Measurements from ENCODE around the gene TUBB3. TPM values are rescaled to one million over a fixed set of nuclear protein-coding genes. Genes with fewer than 3 reads are reported as not detected.
A peak's percentile ranks its signal among the peaks of the same experiment; 100 is the strongest.

TUBB3 gene
- total RNA-seq, 1 experiment from 2014 or later = 164 TPM

DNA sequence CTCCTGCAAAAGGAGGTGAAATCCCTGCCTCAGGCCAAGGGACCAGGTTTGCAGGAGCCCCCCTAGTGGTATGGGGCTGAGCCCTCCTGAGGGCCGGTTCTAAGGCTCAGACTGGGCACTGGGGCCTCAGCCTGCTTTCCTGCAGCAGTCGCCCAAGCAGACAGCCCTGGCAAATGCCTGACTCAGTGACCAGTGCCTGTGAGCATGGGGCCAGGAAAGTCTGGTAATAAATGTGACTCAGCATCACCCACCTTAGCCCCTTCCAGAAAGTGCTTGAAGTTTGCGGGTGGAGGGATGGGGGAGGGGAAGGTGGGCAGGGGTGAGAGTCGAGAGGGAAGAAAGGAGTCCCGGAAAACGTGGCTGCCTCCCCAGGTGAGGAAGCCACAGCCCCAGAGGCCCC, 2.4 kb upstream of the TUBB3 start:
- Mint-ChIP-seq H3K4me3 (no peak overlapping the region), H3K4me1 (peaks cover 27 to 44% of the 10 kb centered on the region in 2 experiments), H3K27me3 (ENCODE audit: low read depth) (peaks cover 24% of the 10 kb centered on the region), H3K36me3 (ENCODE audit: insufficient read depth in 1 of 3, low read depth in 3 of 3) (no peaks in the 10 kb centered on the region; a peak in 3 of 7 replicates), H3K27ac (no peak overlapping the region), H3K9me3 (no peaks in the 10 kb centered on the region; a peak in 1 of 5 replicates)
- no peak overlapping the region for H2BK12ac ChIP-seq (ENCODE audit: insufficient read length, low read depth, low read length)
- no peak overlapping the region for H2AK5ac ChIP-seq (ENCODE audit: insufficient read length, low read length)
- no peak overlapping the region for H4K5ac ChIP-seq (ENCODE audit: insufficient read length, low read depth, low read length)
- H3K9ac ChIP-seq (ENCODE audit: extremely low read depth, insufficient read length, low read length) = no peak overlapping the region
- H3K23ac ChIP-seq (ENCODE audit: insufficient read length, low read depth, low read length) = no peak overlapping the region
- DNase-seq = peak; percentile 32
- H3K23me2 ChIP-seq (ENCODE audit: insufficient read length, low read depth, low read length, poor library complexity, severe bottlenecking) = peaks cover 25% of the 10 kb centered on the region
- WGBS (ENCODE audit: extremely low coverage, insufficient read length, low lambda C conversion rate) = no CpG with 5 or more reads among the region's 6 CpGs
- H3K79me1 ChIP-seq (ENCODE audit: insufficient read depth, low read depth, low read length, poor library complexity, severe bottlenecking) = no peaks in the 10 kb centered on the region
- peak overlapping the region; percentile 72 for H3K4me2 ChIP-seq (ENCODE audit: insufficient read depth, insufficient read length, low read length)
- H3K79me2 ChIP-seq (ENCODE audit: insufficient read depth, low read length) = no peaks in the 10 kb centered on the region
- no peak overlapping the region for H2BK15ac ChIP-seq (ENCODE audit: low read depth, low read length)
- H2BK20ac ChIP-seq (ENCODE audit: low read depth, low read length, poor library complexity, severe bottlenecking) = no peak overlapping the region
- no peaks in the 10 kb centered on the region for H3K9me3 ChIP-seq (ENCODE audit: control insufficient read depth, low read depth, low read length)
- H2BK5ac ChIP-seq (ENCODE audit: insufficient read length, low read length) = no peak overlapping the region
- H3K18ac ChIP-seq (ENCODE audit: insufficient read length, low read depth, low read length) = no peak overlapping the region
- H4K91ac ChIP-seq (ENCODE audit: insufficient read length, low read depth, low read length) = no peak overlapping the region
- H3K27me3 ChIP-seq (ENCODE audit: insufficient read depth, low read length) = no peaks in the 10 kb centered on the region
- TF ChIP-seq, protein P1, sequence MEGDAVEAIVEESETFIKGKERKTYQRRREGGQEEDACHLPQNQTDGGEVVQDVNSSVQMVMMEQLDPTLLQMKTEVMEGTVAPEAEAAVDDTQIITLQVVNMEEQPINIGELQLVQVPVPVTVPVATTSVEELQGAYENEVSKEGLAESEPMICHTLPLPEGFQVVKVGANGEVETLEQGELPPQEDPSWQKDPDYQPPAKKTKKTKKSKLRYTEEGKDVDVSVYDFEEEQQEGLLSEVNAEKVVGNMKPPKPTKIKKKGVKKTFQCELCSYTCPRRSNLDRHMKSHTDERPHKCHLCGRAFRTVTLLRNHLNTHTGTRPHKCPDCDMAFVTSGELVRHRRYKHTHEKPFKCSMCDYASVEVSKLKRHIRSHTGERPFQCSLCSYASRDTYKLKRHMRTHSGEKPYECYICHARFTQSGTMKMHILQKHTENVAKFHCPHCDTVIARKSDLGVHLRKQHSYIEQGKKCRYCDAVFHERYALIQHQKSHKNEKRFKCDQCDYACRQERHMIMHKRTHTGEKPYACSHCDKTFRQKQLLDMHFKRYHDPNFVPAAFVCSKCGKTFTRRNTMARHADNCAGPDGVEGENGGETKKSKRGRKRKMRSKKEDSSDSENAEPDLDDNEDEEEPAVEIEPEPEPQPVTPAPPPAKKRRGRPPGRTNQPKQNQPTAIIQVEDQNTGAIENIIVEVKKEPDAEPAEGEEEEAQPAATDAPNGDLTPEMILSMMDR (conservative IDR thresholded peaks at IDR 0.05) = no peak
- no peak overlapping the region for H4K8ac ChIP-seq (replicated peaks; ENCODE audit: insufficient read length, low read depth, low read length)
- no peak overlapping the region for H3K27ac ChIP-seq (ENCODE audit: insufficient read length, low read depth, low read length)
- H3K14ac ChIP-seq (ENCODE audit: insufficient read depth, low read length) = no peak overlapping the region
- no peaks in the 10 kb centered on the region for H4K20me1 ChIP-seq (ENCODE audit: control insufficient read depth, insufficient read depth, insufficient read length)
- H3T11ph ChIP-seq (ENCODE audit: low read length) = no peak overlapping the region
- no peak overlapping the region for H2AFZ ChIP-seq (ENCODE audit: low read length)
- no peak overlapping the region for H3K56ac ChIP-seq (ENCODE audit: insufficient read length, low read depth, low read length)
- H2BK120ac ChIP-seq (ENCODE audit: low read depth, low read length, poor library complexity, severe bottlenecking) = no peak overlapping the region
- no peaks in the 10 kb centered on the region; the same call in 1 of the 2 replicates for H3K4me1 ChIP-seq (ENCODE audit: insufficient read depth, low read length)
- H3K4ac ChIP-seq (ENCODE audit: low read depth, low read length) = no peak overlapping the region
